Measurements from ENCODE around the gene PKN3.
A peak's percentile ranks its signal among the peaks of the same experiment; 100 is the strongest.

PKN3 gene

GRCh38 chr9:128716581-128717254 lies 14.4 kb downstream of the PKN3 start:
- DNase-seq (ENCODE audit: insufficient read length, low spot score) (no peak), FAIRE-seq (no peak)
- TF ChIP-seq POLR2A (IDR thresholded peaks at IDR 0.05; ENCODE audit: low read depth, low read length) = no peak

DNA sequence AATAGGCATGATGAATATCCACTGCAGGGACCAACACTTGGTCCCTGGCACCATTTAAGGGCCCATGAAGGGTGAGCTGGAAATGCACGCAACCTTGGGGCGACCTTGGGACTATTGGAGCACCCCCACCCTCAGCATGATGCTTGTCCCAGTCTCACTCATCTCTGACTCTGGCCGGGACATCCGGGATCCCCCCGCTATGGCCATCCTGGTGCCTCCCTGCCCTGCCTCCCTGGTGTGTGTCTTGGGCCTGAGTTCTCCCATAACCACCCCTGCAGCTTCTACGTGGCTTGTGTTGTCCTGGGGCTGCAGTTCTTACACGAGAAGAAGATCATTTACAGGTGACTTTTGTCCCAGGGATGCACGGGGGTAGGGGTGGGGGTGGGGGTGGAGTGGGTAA lies 15.7 kb downstream of the PKN3 start:
- no peak for TF ChIP-seq POLR2A (IDR thresholded peaks at IDR 0.05; ENCODE audit: low read depth, low read length)
- FAIRE-seq = no peak
- DNase-seq (ENCODE audit: insufficient read length, low spot score) = no peak

- no peak for FAIRE-seq
- no peak for DNase-seq (ENCODE audit: insufficient read length, low spot score)
- TF ChIP-seq POLR2A (IDR thresholded peaks at IDR 0.05; ENCODE audit: low read depth, low read length) = no peak
Observed at GRCh38 chr9:128718475-128718874, 16.2 kb downstream of the PKN3 start.

DNA sequence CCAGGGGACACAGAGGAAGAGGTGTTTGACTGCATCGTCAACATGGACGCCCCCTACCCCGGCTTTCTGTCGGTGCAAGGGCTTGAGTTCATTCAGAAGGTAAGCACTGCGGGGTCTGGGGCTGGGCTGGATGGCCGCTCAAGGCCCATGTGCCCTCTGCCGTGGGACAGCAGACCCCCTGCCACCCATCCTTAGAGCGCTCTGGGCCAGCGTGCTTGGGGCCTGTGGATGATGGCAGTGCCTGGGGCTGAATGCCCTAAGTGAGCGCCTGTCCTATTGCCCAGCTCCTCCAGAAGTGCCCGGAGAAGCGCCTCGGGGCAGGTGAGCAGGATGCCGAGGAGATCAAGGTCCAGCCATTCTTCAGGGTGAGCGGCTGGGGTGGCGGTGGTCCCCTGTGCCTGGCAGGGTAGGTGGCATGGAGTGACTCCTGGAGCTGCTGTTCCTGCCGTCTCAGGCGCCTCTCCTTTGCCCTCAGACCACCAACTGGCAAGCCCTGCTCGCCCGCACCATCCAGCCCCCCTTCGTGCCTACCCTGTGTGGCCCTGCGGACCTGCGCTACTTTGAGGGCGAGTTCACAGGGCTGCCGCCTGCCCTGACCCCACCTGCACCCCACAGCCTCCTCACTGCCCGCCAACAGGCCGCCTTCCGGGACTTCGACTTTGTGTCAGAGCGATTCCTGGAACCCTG lies 17.8 kb downstream of the PKN3 start:
- FAIRE-seq = no peak
- TF ChIP-seq POLR2A (IDR thresholded peaks at IDR 0.05; ENCODE audit: low read depth, low read length) = no peak

DNA sequence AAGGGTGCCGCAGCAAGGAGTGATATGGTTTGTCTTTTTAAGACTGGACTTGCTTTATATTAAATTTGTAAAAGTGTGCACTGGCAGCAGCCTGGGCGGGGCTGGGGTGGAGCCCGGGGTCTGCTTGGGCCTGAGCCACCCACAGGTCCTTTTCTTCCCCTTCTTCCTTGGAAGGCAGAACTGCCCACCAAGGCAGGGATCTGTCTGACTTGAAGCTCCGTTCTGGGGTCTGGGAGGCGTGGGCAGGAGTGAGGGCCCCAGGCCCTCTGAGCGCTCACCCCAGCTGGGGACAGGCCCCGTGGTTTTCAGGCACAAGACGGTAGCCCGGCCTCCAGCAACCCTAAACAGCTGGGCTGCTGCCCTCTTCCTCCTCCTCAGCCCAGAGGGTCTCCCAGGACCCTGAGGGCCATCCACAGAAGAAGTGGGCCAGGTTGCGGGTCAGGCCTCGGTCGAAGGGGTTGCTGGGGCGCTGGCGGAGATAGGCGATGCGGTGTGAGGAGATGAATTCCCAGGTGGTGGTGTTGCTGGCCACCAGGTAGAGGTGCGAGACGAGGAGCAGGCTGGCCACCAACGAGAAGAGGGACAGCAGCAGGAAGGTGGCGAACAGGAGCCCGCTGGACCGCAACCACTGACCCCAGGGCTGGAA lies 18.7 kb downstream of the PKN3 start:
- DNase-seq (ENCODE audit: insufficient read length, low spot score) = no peak
- no peak for TF ChIP-seq POLR2A (IDR thresholded peaks at IDR 0.05; ENCODE audit: low read depth, low read length)
- no peak for FAIRE-seq

More for the DNA sequence above, 17.8 kb downstream of the PKN3 start:
- DNase-seq (ENCODE audit: insufficient read length, low spot score) = no peak

GRCh38 chr9:128721487-128722010 lies 19.2 kb downstream of the PKN3 start:
- no peak for DNase-seq (ENCODE audit: insufficient read length, low spot score)
- TF ChIP-seq POLR2A (IDR thresholded peaks at IDR 0.05; ENCODE audit: low read depth, low read length) = no peak
- no peak for FAIRE-seq

DNA sequence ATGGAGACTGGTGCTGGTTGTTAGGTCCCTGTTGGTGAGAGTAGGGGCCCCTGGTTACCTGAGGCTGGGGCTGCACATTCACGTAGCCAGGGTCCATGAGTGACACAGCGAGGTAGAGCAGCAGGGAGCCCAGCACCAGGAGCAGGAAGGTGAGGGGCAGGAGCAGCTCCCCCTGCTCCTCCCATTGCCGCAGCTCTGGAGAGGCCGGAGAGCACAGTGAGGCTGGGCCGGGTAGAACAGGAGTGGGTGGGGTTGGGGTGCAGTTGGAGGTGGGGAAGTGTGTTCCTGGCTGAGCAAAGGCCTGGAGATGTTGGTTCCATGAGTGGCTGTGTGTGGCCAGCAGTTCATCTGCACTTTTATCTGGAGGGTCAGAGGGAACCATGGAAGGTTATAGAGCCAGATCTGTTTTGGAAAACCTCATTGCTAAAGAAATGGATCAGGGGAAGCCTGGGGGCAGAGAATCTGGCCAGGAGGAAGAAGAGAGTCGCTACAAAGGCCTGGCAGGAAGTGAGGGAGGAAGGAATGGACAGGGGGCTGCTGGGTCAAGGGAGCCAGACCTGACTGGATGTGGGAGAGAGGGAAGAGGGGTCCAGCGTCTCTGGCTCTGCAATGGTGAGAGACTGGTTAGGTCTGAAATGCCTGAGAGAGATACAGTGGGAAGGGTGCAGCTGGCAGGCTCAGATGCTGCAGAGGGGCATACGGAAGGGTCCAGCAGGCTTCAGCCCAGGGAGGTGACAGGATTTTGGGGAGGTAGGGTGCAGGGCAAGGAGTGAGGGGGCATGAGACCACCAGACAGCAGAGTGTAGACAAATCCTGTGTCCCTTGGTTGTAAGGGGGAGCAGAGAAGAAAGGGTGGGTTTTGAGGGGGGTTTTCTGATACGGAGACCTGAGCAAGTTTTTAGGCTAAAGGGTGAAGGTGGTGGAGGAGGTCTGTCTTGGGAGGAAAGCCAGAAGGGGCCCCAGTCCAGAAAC lies 20.4 kb downstream of the PKN3 start:
- DNase-seq (ENCODE audit: insufficient read length, low spot score) (no peak), FAIRE-seq (no peak)
- no peak for TF ChIP-seq POLR2A (IDR thresholded peaks at IDR 0.05; ENCODE audit: low read depth, low read length)

DNA sequence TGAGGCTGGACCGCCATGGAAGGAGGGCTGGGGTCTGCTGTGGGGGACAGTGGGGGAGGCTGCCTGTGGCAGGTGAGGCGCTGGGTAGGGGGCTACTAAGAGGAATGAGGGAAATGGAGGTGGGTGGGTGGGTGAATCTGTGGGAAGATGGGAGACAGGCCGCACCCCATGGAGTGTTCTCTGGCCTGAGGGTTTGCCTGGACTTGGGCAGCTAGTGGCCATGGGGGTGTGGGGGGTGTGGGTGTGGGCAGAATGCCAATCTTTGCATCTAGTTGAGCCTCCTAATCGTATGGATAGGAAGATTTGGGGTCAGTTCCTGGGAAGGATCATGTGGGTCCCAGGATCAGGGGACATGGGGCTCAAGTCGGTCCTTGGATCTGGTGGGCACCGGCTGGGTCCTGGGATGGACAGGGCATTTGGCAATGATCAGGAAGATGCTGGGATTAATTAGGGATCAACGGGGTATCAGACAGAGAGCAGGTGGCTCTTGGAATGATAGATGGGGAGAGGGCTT lies 21.1 kb downstream of the PKN3 start:
- TF ChIP-seq POLR2A (IDR thresholded peaks at IDR 0.05; ENCODE audit: low read depth, low read length) = no peak
- DNase-seq (ENCODE audit: insufficient read length, low spot score) (no peak), FAIRE-seq (no peak)

DNA sequence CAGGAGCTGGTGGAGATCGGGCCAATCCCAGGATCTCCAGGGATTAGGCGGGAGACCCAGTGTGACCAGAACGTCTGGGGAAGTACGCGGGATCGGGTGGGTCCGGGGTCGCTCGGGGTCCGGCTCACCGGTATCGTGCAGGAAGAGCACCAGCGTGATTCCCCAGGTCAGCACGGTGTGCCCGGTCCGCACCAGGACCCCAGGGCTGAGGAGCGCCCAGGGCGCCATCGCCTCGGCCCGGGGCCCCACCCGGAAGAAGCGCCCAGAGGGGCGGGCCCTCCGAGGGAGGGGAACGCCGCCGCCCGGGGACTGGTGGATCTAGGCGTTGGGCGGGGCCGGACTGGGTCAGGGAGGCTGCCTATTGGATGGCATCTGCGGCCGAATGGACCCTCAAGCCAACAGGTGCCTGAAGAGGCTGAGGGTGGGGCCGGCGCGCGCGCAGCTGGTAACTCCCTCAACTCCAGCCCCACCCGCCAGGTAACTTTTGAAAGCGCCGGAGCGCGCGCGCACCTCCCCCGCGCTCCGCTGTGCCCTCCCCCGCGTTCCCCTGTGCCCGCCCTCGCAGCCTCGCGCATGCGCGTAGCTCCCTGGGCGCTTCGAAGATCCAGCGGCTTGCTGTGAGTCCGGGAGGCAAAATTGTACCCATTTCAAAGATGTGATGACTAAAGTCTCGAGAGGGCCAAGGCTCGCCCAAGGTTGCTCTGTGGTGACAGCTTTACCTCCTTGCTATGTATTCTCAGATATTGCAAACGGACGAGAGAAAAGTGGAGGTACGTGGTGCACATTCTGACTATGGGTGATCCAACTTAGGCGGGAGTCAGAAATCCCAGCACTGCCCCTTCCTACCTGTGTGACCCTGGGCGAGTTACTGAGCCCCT lies 21.8 kb downstream of the PKN3 start, which contains the start of gene ZDHHC12:
Gene ZDHHC12, minus strand, starts transcription at position 262 of the 878 bp plus-strand sequence. Its CDS starts 34 bp downstream, at position 228.
- FAIRE-seq = peak; percentile 23
- peak; percentile 100 for DNase-seq (ENCODE audit: insufficient read length, low spot score)
- TF ChIP-seq POLR2A (IDR thresholded peaks at IDR 0.05; ENCODE audit: low read depth, low read length) = peak; percentile 91

DNA sequence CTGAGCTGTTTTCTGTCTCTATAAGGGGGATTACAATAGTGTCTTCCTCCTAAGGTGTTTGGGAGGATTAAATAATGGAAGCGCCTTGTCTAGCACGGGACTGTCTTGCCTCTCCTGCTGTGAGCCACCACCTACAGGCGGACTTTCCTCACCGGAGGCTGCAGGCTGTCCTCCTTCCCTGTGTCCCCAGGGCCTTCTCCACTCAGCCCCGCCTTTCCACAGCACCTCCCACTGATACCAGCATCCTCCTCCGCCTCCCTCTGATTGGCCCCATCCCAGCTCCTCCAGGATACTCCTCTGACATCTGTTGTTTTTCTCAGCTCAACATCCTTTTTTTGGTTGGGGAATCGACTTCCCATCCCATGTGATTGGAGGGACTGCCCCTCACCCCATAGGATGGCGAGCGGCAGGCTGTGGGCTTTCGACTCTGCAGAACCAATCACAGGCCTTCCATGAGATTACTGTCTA lies 22.5 kb downstream of the PKN3 start:
- peak; percentile 86 for TF ChIP-seq POLR2A (IDR thresholded peaks at IDR 0.05; ENCODE audit: low read depth, low read length)
- peak; percentile 96 for DNase-seq (ENCODE audit: insufficient read length, low spot score)
- peak; percentile 58 for FAIRE-seq

DNA sequence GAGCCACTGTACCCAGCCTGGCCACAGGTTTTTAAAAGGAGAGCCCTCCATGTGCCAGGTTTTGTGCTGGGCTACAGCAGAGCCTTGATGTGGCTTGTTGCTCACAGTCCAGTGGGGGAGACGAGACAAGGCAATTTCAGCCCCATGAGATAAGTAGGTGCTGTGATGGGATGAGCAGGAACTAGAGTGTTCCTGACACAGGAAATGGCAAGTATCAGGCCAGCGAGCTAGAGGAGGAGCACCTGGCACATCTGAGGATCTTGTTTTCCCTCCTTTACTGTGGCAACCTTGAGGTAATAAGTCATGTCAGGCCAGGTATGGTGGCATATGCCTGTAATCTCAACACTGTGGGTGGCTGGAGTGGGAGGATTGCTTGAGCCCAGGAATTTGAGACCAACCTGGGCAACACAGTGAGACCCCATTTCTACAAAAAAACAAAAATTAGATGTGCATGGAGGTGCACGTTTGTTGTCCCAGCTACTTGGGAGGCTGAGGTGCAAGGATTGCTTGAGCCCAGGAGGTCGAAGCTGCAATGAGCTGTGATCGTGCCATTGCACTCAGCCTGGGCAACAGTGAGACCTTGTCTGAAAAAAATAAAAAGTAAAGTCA lies 25.4 kb downstream of the PKN3 start:
- no peak for TF ChIP-seq POLR2A (IDR thresholded peaks at IDR 0.05; ENCODE audit: low read depth, low read length)
- DNase-seq (ENCODE audit: insufficient read length, low spot score) = no peak
- FAIRE-seq = no peak

- no peak for FAIRE-seq
- DNase-seq (ENCODE audit: insufficient read length, low spot score) = no peak
- TF ChIP-seq POLR2A (IDR thresholded peaks at IDR 0.05; ENCODE audit: low read depth, low read length) = no peak
Observed at GRCh38 chr9:128728298-128728697, 26.0 kb downstream of the PKN3 start.
